Stimulated activated CD8-positive, alpha-beta memory T cell treated with anti-CD3 and anti-CD28 coated beads, Interleukin-15, amount 100 ng/mL, for 1 hour (primary cell): ENCODE data around the gene RPH3AL.

Experiments used
- DNase-seq: peaks from one replicate; pipeline ENCODE4 v3.0.0-alpha.2; 2020; ENCODE audit warnings: low read depth

RPH3AL gene

DNA sequence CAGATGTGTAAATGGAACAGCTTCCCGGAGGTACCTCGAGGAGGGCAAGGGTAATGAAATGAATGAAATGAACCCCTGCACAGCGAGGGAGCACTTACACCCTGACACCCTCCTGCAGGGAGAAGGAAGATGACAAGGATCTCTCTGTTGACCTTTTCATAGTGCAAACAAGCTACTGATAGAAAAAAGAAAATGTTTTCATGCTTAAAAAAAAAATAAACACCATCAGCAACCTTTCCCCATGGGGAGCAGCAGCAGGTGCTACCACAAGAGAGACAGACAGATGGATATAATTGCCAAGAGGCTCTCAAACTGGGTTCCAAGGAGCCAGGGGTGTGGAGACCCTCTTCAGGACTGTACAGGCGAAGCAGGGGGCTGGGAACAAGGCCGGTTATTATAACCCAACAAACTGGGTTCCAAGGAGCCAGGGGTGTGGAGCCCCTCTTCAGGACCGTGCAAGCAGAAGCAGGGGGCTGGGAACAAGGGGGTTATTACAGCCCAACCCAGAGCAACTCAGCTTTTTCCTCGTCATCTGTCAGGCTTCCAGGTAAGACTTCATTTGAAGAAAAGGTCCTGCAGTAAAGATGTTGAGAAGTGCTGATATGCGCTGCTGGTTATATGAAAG, 718 bp upstream of the RPH3AL start:
- no peak for DNase-seq

DNA sequence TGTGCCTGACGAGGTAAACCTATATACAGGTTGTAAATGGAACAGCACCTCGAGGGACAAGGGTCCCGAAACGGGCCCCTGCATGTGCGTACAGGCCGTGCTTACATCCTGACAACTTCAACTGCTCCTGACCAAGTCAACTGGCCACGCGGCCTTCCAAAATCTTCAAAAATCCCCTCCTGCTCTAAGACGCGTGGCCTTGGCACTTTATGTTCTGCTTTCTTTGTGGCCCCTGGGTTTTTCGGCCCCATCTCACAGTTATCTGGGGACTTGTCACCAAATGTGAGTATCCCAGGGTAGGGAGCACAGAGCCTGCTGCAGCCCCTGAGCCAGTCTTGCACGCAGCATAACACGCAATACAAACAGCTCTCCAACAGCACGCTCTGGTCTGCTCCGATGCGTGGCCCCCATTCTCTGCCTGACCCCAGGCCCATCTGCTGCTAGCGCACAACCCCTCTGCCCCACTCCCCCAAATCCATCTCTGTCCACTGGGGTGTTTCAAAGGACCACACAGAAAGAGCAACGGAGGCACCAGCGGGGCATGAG, 659 bp downstream of the RPH3AL start:
- no peak for DNase-seq

DNA sequence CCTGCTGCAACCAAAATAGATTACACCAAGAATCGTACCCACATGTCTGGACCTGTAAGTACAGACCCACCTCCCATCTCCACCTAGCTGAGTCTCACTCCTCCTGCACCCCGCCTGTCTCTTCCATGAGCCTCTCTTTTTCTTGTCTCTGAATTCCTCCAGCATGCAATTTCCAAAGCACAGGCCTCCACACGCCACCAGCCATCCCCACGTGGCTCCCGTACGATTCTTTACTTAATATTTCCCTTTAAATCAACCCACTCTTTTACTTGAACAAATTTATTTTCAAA, 1.2 kb downstream of the RPH3AL start:
- no peak for DNase-seq

DNA sequence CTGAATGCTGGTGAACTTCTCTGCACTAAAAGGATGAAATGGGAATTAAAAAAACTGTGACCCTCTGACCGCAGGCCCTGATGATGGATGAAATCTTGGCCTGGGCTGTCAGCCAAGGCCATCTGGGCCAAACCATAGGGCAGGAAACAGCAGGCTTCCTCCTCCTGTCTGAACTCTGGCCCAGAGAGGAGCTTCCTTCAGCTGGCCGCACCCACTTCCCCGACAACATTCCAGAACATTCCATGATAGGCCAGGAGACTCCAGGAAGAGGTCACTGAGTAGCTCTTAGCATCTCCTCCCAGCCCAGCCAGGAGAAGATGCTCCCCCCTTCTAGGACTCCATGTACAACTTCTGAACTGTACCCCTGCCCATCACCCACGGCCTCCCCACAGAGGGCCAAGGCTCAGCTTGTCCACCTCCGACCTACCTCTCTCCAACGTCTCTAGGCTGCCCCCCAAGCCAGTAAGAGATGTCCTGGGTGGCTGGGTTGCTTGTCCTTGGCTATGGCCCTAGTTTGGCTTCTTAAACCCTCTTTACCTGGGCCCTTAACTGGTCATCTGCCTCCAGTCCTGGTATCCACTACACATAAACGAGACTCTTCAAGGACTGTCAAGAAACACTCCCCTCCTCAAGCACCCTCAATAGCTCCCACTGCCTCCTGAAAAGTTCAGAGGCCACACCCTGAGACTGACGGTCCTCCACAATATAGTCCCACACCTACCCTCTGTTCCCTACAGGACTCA, 1.7 kb downstream of the RPH3AL start:
- no peak for DNase-seq

DNA sequence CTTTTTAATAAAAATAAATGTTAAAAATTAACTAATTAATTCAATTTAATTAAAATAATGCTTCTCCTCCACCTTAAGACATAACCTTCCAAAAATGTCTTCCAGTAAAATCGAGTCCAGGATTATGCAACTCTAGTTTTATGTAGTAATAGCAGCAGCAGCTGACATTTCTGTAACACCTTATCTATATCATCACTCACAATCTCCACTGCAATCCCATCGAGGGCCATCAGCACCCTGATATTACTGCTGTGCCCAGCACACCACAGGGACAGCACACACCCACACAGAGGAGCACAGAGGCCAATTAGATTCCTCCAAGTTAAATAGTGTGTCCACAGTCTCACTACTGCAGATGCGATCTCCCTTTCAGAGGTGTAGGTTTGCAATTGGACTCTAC, 2.9 kb downstream of the RPH3AL start:
- DNase-seq = no peak

DNA sequence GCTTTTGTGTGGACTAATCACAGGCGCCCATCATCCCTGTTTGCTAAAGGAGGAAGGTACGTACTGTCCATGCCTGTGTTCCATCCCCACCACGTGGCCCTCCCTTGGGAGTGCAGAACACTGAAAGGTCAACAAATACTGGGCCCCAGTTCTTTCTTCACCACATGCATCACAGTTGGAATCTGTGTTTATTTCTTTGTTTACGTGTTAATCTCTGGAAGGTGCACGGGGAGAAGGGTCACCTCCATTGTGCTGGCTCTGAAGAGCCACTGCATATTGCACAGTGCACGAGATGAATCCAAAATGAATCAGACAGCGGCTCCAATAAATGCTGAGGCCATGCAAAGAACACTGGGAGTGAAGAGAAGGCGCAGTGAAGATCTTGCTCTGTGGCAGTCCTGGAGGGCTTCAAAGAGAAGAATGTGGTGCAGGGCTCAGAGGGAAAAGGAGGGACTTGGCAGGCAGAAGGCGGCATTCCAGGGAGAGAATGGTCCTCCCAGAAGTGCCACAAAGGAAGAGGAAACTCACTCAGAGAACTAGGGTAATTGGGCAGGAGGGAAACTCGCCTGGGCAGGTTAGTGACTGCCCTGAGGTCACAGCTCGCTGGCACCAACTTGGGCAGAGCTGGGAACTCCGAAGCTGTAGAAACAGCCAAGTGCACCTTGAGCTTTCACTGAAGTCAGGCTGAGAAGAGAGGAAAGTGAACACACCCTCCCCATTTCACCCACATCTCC, 3.7 kb downstream of the RPH3AL start:
- no peak for DNase-seq

DNA sequence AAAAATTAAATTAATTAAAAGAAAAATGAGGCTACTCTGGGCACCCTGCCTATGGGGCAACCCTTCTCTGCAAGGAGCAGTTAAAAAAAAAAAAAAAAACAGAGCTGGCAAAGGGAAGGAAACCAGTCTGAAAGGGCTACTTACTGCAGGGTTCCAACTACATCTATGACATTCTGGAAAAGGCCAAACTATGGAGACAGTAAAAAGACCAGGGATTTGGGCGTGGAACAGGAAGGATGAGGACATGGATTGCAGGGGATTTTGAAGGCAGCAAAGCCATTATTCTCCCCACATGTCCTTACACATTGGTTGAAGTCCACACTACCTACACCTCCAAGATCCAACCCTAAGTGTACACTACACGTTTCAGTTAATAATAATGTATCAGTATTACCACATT, 4.6 kb downstream of the RPH3AL start:
- no peak for DNase-seq

DNA sequence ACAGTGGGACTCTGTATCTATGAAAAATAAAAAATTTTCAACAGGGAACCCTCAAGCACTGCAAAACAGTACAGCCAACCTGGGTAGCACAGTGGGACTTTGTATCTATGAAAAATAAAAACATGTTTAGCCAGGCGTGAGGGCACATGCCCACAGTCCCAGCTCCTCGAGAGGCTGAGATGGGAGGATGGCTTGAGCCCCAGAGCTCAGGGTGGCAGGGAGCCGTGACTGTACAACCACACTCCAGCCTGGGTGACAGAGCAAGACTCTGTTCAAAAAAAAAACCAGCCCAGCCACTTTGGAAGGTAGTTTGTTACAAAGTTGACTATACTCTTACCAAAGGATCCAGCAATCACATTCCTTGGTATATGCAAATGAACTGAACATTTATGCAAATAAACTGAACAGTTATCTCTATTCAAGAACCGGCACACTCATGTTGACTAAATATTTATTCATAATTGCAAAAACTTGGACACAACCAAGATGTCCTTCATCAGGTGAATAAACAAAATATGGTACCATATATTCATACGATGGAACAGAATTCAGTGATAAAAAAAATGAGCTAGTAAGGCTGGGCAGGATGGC, 5.2 kb downstream of the RPH3AL start:
- no peak for DNase-seq

DNA sequence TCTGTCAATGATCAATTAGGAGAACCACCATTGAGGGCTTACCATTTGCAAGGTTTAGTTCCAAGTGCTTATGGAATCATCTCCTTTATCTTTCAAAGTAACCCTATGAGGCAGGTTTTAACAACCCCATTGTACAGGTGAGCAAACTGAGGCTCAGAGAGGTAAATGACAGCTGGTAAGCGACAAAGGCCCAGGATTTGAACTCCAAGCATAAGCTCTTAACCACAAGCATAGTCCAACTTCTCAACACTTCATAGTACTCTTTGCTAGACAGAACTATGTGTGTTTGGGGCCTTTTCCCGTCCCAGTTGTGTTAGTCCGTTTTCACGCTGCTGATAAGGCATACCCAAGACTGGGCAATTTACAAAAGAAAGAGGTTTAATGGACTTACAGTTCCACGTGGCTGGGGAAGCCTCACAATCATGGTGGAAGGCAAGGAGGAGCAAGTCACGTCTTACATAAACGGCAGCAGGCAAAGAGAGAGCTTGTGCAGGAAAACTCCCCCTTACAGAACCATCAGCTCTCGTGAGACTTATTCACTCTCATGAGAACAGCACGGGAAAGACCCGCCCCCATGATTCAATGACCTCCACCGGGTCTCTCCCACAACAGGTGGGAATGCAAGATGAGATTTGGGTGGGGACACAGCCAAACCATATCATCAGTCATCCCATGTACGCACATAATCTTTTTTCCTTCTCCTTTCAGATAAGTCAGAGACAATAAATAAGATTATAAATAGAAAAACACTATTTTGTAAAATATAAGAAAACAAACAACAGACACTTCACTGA, 6.4 kb downstream of the RPH3AL start:
- DNase-seq = no peak

DNA sequence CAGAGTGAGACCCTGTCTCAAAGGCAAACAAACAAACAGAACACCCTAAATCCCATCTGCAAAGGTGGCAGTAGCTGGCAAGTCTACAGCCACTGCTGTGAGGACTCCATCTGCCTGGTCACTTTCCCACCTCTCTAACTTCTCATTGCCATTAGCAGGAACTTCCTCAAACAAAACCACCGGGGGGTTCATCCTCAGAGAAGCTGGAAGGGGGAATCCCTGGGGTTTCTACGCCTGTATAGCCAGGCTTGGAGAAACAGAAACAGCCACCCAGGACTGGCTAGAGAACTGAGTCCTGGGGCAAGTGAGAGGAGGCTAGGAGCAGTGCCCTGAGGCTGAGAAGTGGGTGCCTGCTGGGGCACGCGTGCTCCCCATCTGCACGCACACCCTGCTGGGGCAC, 7.3 kb downstream of the RPH3AL start:
- DNase-seq = no peak

DNA sequence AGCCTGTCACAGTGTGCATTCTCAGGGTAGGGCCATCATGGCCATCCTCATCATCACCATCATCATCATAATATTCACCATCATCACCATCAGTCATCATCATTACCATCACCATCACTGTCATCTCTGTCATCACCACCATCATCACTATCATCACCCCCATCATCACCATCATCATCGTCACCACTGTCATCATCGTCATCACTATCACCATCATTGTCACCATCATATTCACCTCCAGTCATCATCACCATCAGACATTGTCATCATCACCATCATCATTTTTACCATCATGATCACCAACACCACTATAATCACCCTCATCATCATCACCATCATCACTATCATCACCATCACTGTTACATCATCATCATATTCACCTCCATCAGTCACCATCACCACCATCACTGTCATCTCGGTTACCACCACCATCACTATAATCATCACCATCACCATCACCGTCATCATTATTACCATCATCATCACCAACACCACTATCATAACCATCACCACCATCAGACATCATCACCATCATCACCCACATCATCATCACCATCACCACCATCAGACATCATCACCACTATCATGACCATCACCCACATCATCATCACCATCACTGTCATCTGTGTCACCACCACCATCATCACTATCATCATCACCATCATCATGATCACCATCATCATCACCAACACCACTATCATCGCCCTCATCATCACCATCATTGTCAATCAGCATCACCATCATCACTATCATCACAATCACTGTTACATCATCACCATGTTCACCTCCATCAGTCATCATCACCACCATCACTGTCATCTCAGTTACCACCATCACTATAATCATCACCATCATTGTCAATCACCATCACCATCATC, 8.5 kb downstream of the RPH3AL start:
- no peak for DNase-seq

DNA sequence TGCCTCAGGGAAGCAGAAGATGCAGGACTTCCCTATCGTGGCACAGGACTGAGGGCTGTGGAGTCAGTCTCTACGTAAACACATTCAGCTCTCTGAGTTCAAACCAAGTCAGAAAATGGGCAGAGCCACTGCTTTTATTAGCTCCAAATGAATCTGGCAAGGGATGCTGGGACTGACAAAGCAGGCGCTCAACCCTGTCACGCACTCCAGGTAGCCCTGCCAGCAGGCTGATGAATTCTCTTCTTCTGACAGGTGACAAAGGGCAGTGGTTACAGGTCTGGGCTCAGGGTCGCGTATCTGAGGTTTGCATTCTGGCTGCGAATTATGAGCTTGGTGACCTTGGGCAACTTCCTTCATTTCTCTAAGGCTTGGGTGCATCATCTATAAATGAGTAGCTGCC, 9.4 kb downstream of the RPH3AL start:
- DNase-seq = no peak

DNA sequence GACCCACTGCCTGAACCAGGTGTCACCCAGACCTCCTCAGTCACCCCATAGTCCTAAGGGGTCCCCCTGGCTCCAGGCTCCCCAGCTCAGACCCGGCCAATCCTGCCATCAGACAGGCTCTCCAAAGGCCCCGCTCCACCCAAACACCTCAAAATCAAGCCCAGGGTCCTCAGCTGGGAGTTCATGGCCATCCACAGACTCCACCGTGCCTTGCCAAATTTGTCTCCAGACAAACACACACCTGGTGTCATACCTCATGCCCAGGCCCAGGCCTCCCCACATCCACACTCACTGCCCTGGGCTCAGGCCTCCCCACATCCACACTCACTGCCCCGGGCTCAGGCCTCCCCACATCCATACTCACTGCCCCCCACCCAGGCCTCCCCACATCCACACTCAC, 12.5 kb downstream of the RPH3AL start:
- no peak for DNase-seq

DNA sequence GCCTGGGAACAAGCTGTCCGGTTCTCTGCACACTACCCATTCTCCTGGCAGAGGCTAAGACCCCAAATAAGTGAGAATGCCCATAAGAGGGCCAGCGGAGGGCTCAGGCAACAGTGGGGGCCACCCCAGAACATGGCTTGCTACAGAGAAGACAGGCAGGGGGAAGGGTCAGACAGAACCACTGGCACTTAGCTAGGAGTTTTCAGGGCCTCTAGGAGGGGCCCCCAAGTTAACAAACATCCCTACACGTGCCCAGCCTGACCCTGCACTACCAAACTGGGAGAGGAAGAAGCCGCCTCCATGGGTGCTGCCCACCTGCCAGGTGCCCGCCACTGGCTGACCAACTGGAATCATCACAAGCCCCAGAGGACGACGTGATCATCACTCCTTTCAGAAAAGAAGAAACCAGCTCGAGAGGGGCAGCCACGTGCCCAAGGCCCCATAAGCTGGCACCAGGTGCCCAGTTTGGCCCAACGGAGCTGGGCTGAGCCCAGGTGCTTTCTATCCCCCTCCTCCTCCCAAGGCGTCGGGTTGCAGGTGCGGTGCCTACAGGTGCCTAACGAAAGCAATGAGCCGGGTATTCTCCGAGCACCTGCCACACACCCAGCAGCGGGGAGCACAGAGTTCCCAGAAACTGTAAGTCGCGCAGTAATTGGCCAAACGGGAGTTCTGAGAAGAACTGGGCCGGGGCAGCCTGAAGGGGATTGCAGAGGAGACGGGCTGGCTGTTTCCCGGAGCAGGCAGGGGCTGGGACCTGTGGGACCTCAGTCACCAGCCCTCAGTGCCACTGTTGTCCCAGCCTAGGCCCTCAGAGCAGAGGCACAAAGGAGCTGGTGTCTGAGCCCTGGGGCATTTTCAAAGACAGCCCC, 13.2 kb downstream of the RPH3AL start:
- DNase-seq = no peak

DNA sequence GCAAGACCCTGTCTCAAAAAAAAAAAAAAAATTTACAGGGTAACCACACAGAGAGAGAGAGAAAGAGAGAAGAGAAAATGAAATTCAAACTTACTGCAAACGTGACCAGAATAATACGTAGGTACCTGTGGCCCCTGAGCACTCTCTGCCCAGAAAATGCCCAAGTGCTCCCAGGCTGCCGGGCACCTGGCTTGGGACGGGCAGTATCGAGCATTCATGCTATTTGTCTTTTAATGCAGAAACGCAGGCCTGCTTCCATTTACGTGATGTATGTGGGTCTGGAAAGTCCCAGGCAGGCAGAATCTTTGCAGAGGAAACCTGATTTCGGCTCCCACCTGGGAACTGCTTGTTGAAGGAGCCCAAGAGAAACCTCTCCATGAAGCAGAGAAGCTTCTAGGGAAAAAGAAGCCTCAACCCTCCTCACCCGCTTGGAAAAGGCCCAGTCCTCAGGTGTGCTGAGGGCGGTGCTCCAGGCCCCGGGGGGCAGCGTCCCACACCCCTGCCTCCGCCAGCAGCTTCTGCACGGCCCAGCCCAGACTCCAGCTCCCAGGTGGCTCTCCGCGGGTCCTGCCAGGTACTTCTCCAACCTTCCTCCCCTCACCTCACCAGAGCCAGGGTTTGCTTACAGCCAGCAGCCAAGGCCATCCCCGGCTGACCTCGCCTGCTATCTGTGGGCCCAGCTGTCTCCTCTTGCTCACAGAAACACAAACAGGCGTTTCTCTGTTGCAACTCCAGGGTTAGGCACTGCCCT, 14.0 kb downstream of the RPH3AL start:
- no peak for DNase-seq

DNA sequence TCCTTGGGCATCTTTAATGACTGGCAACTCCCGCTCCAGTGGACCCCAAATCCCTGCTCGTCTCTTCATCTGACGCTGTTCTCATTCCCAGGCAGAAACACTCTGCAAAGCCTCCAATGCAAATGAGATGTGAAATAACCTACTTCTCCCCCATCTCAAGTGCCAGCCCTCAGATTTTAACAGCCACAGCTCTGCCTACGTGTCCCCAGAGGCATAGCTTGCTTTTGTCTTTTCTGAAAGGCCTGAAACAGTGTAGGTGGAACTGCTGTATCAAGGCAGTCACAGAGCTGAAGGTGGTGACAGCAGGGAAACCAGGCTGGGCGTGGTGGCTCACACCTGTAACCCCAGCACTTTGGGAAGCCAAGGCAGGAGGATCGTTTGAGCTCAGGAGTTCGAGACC, 14.7 kb downstream of the RPH3AL start:
- no peak for DNase-seq

DNA sequence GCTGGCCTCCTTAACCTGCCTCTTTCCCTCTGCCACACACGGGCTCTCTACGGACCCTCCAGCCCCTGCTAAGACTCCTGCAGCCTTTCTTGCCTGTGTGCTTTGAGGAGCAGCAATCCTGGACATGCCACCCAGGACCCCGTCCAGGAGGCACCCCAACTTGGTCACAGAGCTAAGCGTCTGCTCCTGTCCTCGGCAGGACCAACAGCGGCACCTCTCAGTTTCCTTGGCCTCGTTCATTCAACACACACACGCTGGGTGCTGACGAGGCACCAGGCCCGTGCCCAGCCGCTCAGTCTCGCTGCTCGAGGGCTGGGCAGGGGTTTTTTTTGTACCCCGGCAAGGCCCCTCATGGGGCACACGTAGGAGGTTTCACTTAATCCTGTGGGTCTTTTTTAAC, 15.2 kb downstream of the RPH3AL start:
- no peak for DNase-seq

DNA sequence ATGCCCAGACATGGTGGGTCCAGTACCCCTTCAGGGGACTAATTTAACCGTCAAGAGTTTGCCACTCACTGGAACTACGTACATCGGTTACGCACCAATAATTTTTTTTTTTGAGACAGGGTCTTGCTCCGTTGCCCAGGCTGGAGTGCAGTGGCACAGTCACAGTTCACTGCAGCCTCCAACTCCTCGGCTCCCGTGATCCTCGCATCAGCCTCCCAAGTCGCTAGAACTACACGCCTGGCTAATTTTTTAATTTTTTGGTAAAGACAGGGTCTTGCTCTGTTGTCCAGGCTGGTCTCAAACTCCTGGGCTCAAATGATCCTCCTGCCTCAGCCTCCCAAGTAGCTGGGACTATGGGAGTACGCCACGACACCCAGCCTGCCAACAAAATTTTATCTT, 15.6 kb downstream of the RPH3AL start:
- DNase-seq = no peak
